ENCODE data around the gene SGMS1.
"Not testable (repeated sequence)": the region's sequence is repeated elsewhere in the genome, so short reads cannot be mapped to it uniquely, and the experiment has no call there.

SGMS1 gene

DNA sequence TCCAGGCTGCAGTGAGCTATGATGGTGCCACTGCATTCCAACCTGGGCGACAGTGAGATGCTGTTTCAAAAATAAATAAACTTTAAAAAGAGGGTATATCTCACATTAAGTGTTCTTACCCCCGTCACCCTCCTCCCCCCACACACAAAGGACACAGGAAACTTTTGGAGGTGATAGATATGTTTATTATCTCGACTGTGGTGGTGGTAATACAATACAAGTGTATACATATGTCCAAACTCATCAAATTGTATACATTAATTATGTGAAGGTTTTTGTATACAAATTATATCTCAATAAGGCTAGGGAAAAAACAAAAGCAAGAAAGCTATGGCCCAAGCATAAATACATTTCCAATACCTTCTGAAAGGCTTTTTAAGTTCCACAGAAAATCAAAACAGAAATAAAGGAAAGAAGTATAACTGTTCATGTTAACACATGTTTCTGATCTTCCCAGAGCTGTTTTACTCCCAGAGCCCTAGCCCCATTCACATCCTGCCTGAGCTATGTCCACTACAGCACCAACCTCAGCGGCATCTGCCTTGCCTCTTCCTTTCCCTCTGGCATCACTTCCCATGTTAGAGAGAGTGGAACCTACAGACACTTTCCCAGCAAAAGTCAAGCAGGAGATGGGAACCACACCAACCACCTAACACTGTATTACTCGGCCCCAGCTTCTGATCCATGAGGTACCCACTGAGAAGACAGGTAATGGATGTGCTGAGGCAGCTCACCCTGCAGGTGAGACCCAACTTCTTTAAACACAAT lies 48.1 kb downstream of the SGMS1 start:
- FAIRE-seq (no peak), DNase-seq (ENCODE audit: insufficient read length) (no peak)
- TF ChIP-seq POLR2AphosphoS5 (IDR thresholded peaks at IDR 0.05; ENCODE audit: low read depth, low read length) (no peak), POLR2A (IDR thresholded peaks at IDR 0.05; ENCODE audit: low read depth, low read length) (no peak), TAF1 (IDR thresholded peaks at IDR 0.05; ENCODE audit: borderline replicate concordance, low read depth, low read length) (no peak)

- DNase-seq (ENCODE audit: insufficient read length) (no peak), FAIRE-seq (no peak)
- no peak for TF ChIP-seq POLR2AphosphoS5 (IDR thresholded peaks at IDR 0.05; ENCODE audit: low read depth, low read length)
Observed at GRCh38 chr10:50574931-50575330, 48.8 kb downstream of the SGMS1 start.

GRCh38 chr10:50574305-50574704 lies 49.5 kb downstream of the SGMS1 start:
- TF ChIP-seq TAF1 (IDR thresholded peaks at IDR 0.05; ENCODE audit: borderline replicate concordance, low read depth, low read length) (no peak), POLR2AphosphoS5 (IDR thresholded peaks at IDR 0.05; ENCODE audit: low read depth, low read length) (no peak), POLR2A (IDR thresholded peaks at IDR 0.05; ENCODE audit: low read depth, low read length) (no peak)
- no peak for FAIRE-seq
- no peak for DNase-seq (ENCODE audit: insufficient read length)

- no peak for FAIRE-seq
- TF ChIP-seq POLR2A (IDR thresholded peaks at IDR 0.05; ENCODE audit: low read depth, low read length), result no peak
- TF ChIP-seq TAF1 (IDR thresholded peaks at IDR 0.05; ENCODE audit: borderline replicate concordance, low read depth, low read length), result no peak
- no peak for DNase-seq (ENCODE audit: insufficient read length)
Observed at GRCh38 chr10:50572017-50572491, 51.7 kb downstream of the SGMS1 start.

DNA sequence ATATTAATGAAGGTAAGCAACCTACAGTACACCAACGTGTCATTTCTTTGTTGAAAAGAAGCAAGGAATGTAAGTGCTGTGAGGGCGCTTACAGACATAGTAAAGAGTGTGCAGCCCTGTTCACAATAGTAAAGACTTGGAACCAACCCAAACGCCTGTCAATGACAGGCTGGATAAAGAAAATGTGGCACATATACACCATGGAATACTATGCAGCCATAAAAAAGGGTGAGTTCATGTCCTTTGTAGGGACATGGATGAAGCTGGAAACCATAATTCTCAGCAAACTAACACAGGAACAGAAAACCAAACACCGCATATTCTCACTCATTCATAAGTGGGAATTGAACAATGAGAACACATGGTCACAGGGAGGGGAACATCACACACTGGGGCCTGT lies 55.0 kb downstream of the SGMS1 start:
- FAIRE-seq; DNase-seq (ENCODE audit: insufficient read length): not testable (repeated sequence)

DNA sequence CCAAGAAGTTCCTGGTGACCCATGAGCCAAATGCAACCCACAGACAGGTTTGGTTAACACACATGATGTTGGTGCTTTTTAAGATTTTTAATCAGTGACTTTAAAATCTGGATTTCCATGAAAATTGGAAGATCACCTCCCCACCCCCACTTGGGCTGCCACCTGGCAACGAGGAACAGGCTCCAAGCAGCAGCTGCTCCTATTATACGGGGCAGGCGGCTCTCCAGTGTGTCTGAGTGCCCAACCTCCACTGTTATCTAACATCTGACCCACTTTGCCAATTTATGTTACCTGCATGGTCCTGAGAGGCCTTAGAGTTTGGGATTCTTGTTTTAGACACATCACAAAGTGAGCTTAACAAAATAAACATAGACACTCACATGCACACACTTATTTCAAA lies 56.4 kb downstream of the SGMS1 start:
- DNase-seq (ENCODE audit: insufficient read length) (no peak), FAIRE-seq (no peak)
- TF ChIP-seq POLR2A (IDR thresholded peaks at IDR 0.05; ENCODE audit: low read depth, low read length) (no peak), POLR2AphosphoS5 (IDR thresholded peaks at IDR 0.05; ENCODE audit: low read depth, low read length) (no peak), TAF1 (IDR thresholded peaks at IDR 0.05; ENCODE audit: borderline replicate concordance, low read depth, low read length) (no peak)

DNA sequence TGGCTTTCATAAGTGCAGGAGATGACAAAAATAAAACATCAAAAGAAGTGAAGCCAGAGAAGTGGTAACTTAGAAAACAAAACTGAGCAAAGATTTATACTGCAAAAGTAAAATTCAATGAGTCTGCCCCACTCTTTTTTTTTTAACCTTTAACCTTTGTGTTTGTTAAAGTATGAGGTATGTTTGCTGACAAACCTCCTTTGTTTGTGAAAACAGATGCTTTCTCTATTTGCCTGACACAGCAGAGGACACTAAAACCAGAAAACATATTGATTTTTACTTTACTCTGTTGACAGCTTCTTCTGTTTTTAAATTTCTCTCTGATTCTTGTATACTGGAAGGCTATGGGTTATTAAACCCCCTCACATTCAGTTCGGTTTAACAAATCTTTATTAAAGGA lies 57.6 kb downstream of the SGMS1 start:
- DNase-seq (ENCODE audit: insufficient read length) (no peak), FAIRE-seq (no peak)
- TF ChIP-seq POLR2AphosphoS5 (IDR thresholded peaks at IDR 0.05; ENCODE audit: low read depth, low read length) (no peak), TAF1 (IDR thresholded peaks at IDR 0.05; ENCODE audit: borderline replicate concordance, low read depth, low read length) (no peak), POLR2A (IDR thresholded peaks at IDR 0.05; ENCODE audit: low read depth, low read length) (no peak)

DNA sequence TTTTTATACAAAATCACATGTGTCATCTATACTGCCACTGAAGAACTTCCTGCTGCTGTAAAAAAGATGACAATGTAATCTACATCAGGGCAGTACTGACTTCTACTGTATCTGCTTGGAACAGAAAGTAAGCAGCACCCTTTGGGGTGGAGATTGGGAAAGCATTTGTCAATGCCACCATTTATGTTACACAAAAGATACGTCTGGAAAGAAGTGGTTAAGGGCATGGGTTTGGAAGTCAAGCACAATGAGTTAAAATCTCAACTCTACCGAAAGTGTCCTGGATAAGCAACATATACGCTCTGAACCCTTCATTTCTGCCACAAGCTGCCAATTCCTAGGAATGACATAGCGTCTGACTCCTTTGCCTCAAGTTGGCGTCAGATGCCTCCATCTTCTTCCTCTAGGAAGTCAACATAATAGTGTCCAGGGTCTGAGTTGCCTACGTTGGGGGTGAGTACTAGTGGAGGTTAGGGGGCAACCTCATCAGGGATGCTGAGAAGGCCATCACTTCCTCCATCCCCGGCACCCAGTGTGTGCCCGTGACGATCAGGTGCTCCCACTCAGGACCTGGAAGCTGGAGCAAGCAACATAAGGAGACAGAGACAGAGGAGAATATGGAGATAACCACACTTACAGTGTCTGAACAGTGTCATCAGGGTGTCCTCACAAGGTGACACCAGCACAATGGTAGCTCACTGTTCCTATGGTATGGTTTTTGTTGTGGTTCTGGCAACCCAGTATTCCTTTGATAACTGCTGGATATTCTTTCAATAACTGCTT lies 58.3 kb downstream of the SGMS1 start:
- FAIRE-seq (no peak), DNase-seq (ENCODE audit: insufficient read length) (no peak)
- no peak for TF ChIP-seq POLR2A (IDR thresholded peaks at IDR 0.05; ENCODE audit: low read depth, low read length)
- no peak for TF ChIP-seq TAF1 (IDR thresholded peaks at IDR 0.05; ENCODE audit: borderline replicate concordance, low read depth, low read length)

DNA sequence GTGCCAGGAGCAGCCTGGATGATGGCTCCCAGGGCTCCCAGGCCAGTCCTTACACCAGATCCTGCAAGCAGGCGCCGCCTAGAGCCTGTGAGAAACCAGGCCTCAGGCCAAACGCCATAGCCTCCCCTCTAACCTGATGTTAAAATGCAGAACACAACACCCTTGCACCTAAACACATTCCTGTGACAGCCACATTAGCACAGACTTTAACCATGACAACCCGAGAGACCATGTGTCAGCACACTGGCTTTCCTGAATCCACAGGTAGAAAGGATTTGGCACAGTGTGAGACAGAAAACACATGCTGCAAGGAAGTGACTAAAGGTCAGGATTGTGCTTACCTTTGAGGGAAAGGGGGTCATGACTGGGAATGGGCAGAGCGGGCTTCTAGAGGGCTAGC lies 59.9 kb downstream of the SGMS1 start:
- FAIRE-seq, result no peak
- DNase-seq (ENCODE audit: insufficient read length), result no peak
- TF ChIP-seq TAF1 (IDR thresholded peaks at IDR 0.05; ENCODE audit: borderline replicate concordance, low read depth, low read length), result no peak
- no peak for TF ChIP-seq POLR2A (IDR thresholded peaks at IDR 0.05; ENCODE audit: low read depth, low read length)
- no peak for TF ChIP-seq POLR2AphosphoS5 (IDR thresholded peaks at IDR 0.05; ENCODE audit: low read depth, low read length)

- no peak for TF ChIP-seq TAF1 (IDR thresholded peaks at IDR 0.05; ENCODE audit: borderline replicate concordance, low read depth, low read length)
- TF ChIP-seq POLR2A (IDR thresholded peaks at IDR 0.05; ENCODE audit: low read depth, low read length), result no peak
- no peak for TF ChIP-seq POLR2AphosphoS5 (IDR thresholded peaks at IDR 0.05; ENCODE audit: low read depth, low read length)
- FAIRE-seq (peak; percentile 53), DNase-seq (ENCODE audit: insufficient read length) (no peak)
Observed at GRCh38 chr10:50561816-50562215, 61.9 kb downstream of the SGMS1 start.

- TF ChIP-seq POLR2AphosphoS5 (IDR thresholded peaks at IDR 0.05; ENCODE audit: low read depth, low read length) (no peak), POLR2A (IDR thresholded peaks at IDR 0.05; ENCODE audit: low read depth, low read length) (no peak), TAF1 (IDR thresholded peaks at IDR 0.05; ENCODE audit: borderline replicate concordance, low read depth, low read length) (no peak)
- FAIRE-seq (no peak), DNase-seq (ENCODE audit: insufficient read length) (no peak)
Observed at GRCh38 chr10:50561266-50561665, 62.5 kb downstream of the SGMS1 start.

DNA sequence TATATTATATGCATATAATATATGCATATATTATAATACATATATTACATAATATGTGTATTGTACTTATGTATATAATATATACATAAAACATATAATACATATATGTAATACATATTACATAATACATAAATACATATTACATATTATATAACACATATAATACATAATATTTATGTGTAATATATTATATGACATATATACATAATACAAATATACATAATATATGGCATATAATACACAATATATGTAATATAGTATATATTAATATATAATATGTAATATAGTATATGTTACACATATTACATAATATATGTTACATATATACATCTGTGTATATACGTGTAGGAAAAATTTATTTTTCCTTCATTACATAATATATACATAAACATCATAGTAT lies 63.4 kb downstream of the SGMS1 start:
- DNase-seq (ENCODE audit: insufficient read length) (no peak), FAIRE-seq (no peak)
- TF ChIP-seq POLR2A (IDR thresholded peaks at IDR 0.05; ENCODE audit: low read depth, low read length) (no peak), TAF1 (IDR thresholded peaks at IDR 0.05; ENCODE audit: borderline replicate concordance, low read depth, low read length) (no peak), POLR2AphosphoS5 (IDR thresholded peaks at IDR 0.05; ENCODE audit: low read depth, low read length) (no peak)
